Stimulated activated CD4-positive, alpha-beta T cell treated with anti-CD3 and anti-CD28 coated beads, Interleukin-1b, Interleukin-23, amount 100 ng/mL, for 1 hour (primary cell): ENCODE results near the gene ARPC5.

Experiments used
- DNase-seq, 2 donors: peaks; one replicate each; pipeline ENCODE4 v3.0.0-alpha.2; 2020; ENCODE audit warnings: low read depth in 2 of 2

ARPC5 gene

DNA sequence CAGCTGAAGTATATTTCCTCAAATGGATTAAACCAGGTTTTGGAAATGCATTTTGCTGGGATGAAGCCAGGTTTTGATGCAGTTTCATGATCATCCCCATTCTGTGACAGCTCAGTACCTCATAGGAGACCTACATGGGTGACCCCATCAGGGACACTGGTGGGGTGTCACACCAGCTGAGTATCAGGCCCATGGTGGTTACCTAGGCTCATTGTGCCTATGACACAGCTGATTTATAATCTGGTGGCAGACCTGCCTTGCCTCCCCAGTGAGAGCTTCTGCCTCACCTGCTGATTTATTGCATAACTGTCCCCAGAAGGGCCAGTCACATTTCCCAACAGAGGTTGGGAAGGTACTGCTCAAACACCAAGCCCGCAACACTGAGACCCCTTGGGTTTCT is 49.1 kb downstream of the ARPC5 start:
- DNase-seq, result no peak

GRCh38 chr1:183585038-183585437 is 50.5 kb downstream of the ARPC5 start:
- DNase-seq, result no peak

DNA sequence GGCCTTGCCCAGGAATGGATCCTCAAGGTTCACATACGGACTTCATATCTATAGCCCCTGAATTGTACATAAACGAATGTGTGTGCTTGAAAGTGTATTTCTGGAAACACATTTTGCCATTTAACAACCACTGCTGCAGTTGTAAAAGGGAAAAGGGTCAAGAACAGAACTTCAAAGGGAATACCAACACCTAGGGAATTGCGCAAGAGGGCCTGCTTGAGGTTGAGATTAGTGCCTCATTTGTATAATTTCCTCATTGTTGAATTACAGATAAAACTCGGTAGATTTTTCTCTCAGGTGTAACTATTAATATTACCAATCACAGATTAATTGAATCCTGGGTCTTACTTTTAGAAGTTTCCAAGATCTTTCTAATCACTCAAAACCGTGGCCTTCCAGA is 51.4 kb downstream of the ARPC5 start:
- DNase-seq, result no peak

DNA sequence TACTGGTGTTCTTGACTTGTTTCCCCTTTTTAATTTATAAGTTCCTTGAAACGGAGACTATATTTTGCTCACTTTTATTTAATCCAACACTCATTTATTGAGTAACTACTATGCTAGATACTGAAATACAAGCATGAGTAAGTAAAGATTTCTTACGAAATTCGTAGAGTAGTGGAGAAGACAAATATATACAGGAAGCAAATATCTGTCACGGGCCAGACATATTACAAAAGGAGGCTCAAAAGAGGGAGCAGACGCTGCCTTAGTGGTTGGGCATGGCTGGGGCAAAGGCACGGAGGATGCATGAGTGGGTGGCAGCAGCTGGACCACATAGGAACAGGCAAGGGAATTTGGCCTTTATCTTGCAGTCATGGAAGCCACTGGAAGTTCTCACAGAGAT is 52.1 kb downstream of the ARPC5 start:
- no peak for DNase-seq

GRCh38 chr1:183582021-183582713 is 53.4 kb downstream of the ARPC5 start:
- no peak for DNase-seq

DNA sequence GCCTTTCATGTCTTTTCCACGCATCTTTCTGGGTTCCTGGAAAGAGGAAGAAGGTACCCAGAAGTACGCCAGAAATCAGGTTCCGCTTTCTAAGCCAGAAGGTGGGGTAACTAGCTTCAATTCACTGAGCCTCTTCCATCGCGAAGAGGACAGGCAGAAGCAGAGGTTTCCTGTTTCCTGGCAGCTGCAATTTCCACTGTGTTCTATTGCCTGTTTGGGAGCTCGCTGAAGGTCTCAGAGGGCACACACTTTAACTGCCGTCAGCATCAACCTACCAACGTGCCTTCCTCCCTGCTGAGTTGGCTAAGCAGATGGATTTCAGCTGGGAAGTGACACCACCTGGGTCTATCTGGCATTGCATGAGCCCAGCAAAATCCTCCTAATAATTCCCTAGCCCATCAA is 55.3 kb downstream of the ARPC5 start:
- DNase-seq, result no peak

- DNase-seq, result no peak
Observed at GRCh38 chr1:183578856-183579255, 56.7 kb downstream of the ARPC5 start.

DNA sequence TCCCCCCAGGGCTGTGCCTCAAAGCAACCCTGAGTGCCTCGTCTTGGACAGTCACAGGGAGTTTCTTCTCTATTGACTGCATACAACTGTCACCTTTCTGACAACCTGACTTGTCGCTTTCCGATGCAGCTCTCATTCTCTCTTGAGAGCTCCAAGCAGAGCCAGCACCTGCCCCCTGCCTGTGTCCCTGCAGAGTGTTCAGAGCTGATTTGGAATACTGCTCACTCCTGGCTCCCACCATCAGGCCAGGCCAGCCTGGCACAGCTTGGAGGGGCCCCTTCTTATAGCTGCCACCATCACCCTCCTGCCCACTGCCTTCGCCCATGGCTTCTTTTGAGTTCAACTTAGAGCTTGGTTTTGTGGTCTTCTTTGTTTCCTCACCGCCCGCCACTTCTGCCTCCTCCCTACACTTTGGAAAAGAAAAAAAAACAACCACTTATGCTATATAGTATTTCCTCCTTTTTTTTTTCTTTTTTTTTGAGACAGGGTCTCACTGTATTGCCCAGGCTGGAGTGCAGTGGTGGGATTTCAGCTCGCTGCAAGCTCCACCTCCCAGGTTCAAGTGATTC is 57.6 kb downstream of the ARPC5 start:
- DNase-seq, result no peak

DNA sequence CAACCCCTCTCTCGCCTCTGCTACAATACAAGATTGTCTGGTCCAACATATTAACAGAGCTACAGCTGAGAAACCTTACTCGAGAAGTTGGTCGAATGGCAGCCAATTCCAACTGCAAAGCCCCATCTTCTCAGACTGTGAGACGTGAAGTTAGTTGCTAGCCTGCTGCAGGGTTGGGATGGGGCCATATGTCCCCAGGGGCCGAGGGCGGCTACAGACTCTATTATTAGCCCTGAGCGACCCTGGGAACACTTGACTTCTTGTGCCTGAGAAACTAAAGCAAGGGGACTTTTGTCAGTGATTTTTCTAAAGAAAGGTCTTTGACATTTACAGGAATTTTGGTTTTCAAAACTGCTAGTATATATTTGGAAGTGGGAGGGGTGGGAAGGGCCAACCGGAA is 59.0 kb downstream of the ARPC5 start:
- DNase-seq, result no peak

GRCh38 chr1:183575606-183576005 is 60.0 kb downstream of the ARPC5 start:
- no peak for DNase-seq

DNA sequence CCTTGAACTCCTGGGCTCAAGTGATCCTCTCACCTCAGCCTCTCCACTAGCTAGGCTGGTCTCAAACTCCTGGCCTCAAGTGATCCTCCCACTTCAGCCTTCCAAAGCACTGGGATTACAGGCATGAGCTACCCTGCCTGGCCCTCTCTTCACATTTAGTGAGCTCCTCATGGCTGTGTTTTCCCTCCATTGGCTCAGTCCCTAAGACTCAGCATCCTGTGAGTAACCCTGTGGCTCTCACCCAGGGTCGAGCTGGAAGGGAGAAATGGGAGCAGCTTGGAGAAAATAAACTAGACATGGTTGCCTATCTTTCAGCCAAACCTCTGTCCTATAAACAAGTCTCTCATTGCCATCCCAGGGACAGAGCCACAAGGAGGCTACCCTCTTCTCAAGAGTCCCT is 62.9 kb downstream of the ARPC5 start:
- no peak for DNase-seq

- DNase-seq, result no peak
Observed at GRCh38 chr1:183571678-183572268, 63.8 kb downstream of the ARPC5 start.
